Keratinocyte (primary cell): Measurements from ENCODE around the gene ST3GAL2.

ENCODE experiments used
- EZH2 ChIP-seq: IDR thresholded peaks from one replicate; pipeline ENCODE4 v1.6.1; 2012; ENCODE audit warnings: inconsistent platforms, mild to moderate bottlenecking, low read length, moderate library complexity
- TF ChIP-seq, protein P1 (sequence below), 3 experiments: IDR thresholded peaks in 1 of 3; conservative IDR thresholded peaks in 1 of 3; optimal IDR thresholded peaks in 1 of 3; 2 replicates in 2 of 3; 3 replicates in 1 of 3; pipeline versions ENCODE3 to v1.5.1; 2011; ENCODE audit warnings: low read length in 3 of 3, mild to moderate bottlenecking in 3 of 3, moderate library complexity in 2 of 3, control low read depth in 1 of 3, inconsistent platforms in 1 of 3; ENCODE audit not compliant: insufficient read depth in 2 of 3; ENCODE audit errors: extremely low read depth in 1 of 3

DNA sequence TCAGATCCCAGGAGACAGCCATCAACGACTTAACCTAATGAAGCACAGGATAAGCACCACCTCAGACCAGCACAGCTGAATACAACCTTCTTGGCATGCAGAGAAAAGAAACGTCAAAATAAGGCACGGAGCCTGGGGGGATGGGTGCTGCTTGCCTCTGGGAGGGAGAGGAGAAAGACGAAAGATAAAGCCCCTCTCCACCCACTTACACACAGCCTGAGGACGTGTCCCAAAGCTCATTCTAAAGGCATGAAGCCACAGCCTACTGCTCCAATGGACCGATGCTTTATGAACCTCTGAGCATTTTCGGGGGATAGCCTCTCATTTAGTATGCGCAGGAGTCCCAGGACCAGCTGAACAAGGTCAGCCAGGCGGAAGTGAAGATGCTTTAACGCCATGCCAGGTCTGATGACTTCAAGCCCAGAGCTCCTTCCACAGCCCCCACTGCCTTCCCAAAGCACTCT, 31.1 kb downstream of the ST3GAL2 start:
- TF ChIP-seq, protein P1, sequence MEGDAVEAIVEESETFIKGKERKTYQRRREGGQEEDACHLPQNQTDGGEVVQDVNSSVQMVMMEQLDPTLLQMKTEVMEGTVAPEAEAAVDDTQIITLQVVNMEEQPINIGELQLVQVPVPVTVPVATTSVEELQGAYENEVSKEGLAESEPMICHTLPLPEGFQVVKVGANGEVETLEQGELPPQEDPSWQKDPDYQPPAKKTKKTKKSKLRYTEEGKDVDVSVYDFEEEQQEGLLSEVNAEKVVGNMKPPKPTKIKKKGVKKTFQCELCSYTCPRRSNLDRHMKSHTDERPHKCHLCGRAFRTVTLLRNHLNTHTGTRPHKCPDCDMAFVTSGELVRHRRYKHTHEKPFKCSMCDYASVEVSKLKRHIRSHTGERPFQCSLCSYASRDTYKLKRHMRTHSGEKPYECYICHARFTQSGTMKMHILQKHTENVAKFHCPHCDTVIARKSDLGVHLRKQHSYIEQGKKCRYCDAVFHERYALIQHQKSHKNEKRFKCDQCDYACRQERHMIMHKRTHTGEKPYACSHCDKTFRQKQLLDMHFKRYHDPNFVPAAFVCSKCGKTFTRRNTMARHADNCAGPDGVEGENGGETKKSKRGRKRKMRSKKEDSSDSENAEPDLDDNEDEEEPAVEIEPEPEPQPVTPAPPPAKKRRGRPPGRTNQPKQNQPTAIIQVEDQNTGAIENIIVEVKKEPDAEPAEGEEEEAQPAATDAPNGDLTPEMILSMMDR (optimal IDR thresholded peaks at IDR 0.05 in 1 of 3, IDR thresholded peaks at IDR 0.05 in 1 of 3, conservative IDR thresholded peaks at IDR 0.05 in 1 of 3; ENCODE audit: extremely low read depth in 1 of 3, insufficient read depth in 2 of 3, low read length in 3 of 3) = no peak
- TF ChIP-seq EZH2 = no peak
